LoVo (cell line): Measurements from ENCODE around the gene CFAP20DC.
"Not testable (repeated sequence)": the region's sequence is repeated elsewhere in the genome, so short reads cannot be mapped to it uniquely, and the experiment has no call there.

ENCODE experiments used
- DNase-seq: peaks from one replicate; pipeline ENCODE4 v3.0.0-alpha.2; 2016; ENCODE audit warnings: low spot score

Gene CFAP20DC

DNA sequence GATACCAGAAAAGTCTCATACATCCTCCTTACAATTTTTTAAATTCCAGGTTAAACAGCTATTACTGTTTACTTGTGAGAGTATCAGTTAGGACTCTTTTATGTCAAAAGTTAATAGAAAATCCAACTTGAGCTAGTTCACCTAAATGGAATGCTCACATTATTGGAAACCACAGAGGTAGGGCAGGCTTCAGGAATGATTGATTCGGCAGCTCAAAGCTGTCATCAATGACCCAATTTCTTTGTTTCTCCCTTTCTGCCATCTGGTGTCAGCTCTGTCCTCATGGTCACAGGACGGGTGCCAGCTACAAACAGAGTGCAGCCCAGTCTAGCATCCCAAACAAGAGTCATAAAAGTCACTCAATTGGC lies 32.2 kb downstream of the CFAP20DC start:
- no peak for DNase-seq

GRCh38 chr3:59016930-59017616 lies 32.8 kb downstream of the CFAP20DC start:
- no peak for DNase-seq

DNA sequence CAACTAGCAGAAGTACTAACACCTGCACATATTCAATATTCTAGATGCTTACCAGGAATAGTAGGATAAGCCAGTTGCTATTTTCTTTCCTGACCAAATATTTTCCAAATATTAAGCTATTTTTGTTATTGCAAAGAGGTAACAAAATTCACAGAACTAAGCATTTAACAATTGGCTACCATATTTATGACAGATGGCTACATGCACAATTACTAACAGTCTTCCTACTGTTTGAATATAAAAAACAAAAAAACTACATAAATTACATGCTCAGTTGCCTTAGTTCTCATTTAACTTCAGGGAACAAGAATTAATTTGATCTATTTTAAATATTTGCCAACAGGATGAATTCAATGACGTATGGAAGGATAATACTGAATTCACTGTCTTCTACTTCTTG lies 36.2 kb downstream of the CFAP20DC start:
- DNase-seq: no peak

DNA sequence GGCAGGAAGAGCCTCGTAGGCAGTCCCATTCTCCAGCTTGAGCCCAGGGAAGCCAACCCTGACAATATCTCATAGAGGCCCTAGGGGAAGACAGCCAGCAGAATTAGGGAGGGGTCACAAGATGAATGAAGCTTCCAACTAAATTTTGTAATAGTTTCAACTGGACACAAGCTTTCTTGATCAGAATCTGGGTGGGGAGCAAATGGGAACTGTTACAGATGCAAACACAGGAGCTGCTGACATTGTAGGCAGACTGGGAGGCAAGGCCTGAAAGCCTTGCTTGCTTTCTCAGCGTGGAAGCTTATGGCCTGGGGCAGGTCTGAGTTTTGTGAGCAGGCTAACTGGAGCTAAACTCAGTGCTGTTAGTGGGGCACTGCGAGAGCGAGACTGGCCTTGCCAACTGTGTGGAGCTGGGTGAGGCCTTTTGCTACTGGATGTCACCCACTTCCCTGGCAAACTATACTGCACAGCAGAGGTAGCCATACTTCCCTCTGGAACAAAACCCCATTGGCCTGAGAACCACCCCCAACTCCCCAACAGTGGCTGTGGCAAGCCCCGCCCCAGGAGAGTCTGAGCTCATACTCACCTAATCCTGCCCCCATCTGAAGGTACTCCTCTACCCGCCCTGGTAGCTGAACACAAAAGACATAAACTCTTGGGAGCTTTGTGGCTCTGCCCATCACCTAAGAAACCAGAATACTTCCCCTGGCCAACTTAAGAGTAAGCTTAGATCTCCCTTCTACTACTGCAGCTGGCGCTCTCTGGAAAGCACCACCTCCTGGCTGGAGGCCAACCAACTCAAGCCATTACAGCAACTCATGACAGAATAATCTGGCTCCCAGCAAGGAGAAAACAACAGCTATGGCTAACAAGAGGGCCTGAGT lies 42.9 kb downstream of the CFAP20DC start:
- no peak for DNase-seq

GRCh38 chr3:59001675-59002074 lies 48.1 kb downstream of the CFAP20DC start:
- DNase-seq: no peak

DNA sequence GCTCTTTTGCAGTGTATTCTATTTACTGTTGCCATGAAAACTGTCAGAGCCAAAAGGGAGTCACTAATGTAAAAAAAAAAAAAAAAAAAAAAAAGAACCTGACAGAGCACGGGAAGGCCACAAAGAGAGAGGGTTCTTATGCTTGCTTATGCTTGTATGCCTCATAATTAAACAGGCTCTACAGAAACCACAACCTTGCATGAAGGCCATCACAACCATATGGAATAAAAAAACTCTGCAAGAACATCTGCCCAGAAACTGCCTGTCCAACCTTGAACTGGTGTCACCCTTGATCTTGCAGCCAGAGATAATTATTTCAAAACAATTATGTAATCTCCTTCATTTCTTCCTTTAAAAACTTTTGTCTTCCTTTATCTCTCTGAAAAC lies 50.1 kb downstream of the CFAP20DC start:
- no peak for DNase-seq

DNA sequence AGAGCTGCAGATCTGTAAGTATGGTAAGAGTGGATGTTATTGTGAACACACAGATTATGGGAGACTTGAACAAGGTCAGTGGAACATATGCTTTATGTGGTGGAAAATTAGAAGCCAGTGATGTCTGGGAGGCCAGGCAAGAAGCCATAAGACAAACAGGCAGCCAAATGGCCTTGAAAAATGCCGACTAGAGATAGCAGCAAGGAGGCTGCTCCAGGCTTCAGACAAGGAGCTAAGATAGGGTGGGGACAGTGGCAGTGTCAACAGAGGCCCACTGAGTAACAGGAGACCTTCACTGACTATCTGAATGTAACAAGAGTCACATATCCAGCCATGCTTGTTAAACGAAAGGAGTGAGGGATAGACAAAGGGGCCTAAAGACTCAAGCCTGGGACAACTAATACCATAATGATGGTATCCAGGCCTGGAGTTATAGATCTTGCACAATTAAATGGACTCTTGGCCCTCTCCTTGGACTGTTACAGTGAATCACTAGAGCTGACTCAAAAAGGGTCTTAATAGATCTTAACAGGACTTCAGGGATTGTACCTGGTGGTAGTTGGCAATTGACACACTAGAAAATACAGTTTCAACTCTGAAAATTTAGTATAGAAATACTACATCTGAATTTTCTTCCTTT lies 50.6 kb downstream of the CFAP20DC start:
- DNase-seq: no peak

DNA sequence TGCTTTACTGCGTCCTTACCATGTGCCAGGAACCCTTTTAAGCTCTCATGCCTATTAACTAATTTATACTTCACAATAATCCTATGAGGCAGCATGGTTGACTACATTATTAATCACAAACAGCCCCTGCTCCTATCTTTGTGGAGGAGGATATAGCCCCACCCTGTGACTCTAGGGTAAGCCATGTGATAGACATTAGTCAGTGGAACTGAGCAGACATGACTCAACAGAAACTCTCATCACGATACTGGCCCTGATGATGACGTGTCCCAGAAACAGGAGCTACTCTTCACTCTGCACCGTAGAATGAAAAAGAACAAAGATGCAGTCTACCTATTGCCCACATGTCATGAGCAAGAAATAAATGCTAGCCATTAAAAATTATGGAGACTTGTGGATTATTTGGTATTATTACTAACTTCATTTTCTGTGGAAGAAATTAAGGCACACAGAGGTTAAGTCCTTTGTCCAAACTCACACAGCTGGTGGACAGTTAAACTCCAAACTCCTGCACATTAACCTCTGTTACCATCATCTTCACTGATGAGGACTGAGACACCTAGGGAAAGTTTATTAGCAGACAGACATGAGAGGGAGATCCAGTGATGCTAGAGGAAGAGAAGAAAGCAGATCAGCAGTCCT lies 51.2 kb downstream of the CFAP20DC start:
- DNase-seq: peak; percentile 61

- DNase-seq: no peak
Measured at GRCh38 chr3:58996730-58997129, 53.1 kb downstream of the CFAP20DC start.

DNA sequence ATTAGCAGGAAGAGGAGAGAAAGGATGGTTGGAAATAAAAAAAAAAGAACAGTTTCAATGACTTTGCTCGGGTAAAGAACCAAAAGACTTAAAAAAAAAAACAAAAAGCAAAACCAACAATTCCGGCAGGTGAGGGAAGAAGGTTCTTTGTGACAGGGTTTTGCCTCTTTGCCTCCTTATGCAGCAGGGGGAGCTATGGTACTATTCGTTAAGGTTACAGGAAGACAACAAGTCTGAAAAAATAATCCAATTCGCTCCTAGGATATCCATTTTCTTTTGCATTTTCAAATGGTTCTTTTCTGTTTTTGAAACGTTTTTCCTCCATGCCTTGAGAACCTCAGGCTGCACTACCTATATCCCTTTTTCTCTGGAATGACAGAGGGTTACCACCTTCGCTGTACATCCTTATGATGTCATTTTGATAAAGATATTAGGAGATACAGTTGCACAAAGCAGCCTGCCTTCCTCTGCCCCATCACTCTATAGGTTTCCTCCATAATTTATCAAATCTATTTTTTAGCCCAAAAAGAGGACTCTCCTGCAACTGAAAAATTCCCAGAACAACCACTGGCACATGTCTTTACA lies 55.0 kb downstream of the CFAP20DC start:
- peak; percentile 66 for DNase-seq

DNA sequence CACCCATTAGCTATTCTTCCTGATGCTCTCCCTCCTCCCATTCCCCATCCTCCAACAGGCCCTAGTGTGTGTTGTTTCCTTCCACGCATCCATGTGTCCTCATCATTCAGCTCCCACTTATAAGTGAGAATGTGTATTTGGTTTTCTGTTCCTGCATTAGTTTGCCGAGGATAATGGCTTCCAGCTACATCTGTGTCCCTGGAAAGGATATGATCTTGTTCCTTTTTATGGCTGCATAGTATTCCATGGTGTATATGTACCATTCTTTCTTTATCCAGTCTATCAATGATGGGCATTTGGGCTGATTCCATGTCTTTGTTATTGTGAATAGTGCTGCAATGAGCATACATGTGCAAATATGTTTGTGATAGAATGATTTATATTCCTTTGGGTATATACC lies 56.3 kb downstream of the CFAP20DC start:
- no peak for DNase-seq

DNA sequence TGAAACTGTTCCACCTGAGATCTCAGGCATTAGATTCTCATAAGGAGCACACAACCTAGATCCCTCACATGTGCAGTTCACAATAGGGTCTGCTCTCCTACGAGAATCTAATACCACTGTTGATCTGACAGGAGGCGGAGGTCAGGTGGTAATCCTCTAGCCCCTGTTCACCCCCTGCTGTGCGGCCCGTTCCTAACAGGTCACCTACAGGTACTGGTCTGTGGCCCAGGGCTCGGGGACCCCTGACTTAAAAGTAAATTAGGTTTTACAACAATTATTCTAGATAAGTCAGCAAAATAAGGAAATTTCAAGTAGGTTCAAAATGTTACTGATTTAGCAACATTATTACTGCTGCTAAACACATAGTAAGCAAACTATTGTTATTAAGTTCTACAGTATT lies 58.2 kb downstream of the CFAP20DC start:
- DNase-seq: no peak

GRCh38 chr3:58991026-58991425 lies 58.8 kb downstream of the CFAP20DC start:
- no peak for DNase-seq

DNA sequence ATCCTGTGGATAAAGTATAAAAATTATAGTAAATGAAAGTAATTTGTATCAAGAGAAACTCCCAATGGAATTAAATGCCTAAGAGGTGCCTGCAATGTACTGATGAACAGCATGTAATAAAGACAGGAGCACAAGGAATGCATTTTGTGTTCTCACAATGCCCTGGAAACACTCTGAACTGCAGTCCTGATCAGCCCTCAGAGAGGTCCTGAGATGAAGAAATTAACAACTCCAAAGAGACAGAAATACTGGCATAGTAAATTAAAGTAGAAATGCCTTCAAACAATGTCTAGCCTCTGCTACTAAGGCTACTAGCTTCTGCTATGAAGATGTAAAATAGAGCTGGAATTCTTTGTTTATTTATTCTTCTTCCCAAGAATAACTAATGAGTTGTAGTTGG lies 59.9 kb downstream of the CFAP20DC start:
- no peak for DNase-seq

- no peak for DNase-seq
Measured at GRCh38 chr3:58989163-58989562, 60.7 kb downstream of the CFAP20DC start.

- DNase-seq: no peak
Measured at GRCh38 chr3:58988041-58988440, 61.8 kb downstream of the CFAP20DC start.

- no peak for DNase-seq
Measured at GRCh38 chr3:58986654-58987053, 63.2 kb downstream of the CFAP20DC start.

DNA sequence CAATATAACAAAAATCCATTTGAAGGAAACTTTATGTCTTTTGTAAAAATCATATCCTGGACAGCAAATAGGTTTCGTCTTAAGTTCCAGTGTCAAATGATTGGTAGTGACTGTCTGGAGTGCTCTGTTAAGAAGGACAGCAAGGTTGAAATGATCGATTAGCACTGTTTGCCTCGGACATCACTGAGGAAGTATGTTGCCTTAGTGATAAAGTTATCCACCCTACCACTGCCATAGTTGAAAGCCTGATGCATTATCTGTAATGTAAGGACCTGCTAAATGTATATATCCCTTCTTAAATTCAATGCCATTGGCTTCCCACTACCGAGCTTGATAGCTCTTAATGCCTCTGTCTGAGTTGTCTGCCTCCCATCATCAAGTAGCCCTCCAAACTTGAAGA lies 70.0 kb downstream of the CFAP20DC start:
- no peak for DNase-seq

- no peak for DNase-seq
Measured at GRCh38 chr3:58973796-58974195, 76.0 kb downstream of the CFAP20DC start.

DNA sequence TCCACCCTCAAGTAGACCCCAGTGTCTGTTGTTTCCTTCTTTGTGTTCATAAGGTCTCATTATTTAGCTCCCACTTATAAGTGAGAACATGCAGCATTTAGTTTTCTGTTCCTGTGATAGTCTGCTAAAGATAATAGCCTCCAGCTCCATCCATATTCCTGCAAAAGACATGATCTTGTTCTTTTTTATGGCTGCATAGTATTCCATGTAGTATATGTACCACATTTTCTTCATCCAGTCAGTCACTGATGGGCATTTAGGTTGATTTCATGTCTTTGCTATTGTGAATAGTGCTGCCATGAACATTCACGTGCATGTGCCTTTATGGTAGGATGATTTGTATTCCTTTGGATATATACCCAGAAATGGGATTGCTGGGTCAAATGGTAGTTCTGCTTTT lies 82.0 kb downstream of the CFAP20DC start:
- DNase-seq: not testable (repeated sequence)

DNA sequence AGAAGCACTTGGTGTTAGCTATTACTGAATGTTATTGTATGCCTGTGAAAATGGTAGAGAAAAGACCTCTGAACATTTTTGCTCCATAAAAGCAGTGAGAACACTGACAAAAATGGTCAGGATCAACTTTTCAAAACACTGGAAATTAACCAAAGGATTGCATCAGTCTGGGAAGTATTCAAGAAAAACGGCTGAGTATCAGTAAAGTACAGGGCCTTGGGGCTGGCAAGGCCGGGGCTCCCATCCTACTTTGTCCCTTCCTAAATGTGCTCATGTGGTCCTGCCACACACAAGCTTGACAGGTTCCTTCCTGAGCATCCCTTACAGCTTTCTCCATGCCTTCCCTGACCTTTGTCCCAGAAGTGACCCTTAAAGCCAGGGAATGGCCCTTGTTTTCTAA lies 84.0 kb downstream of the CFAP20DC start:
- no peak for DNase-seq

- no peak for DNase-seq
Measured at GRCh38 chr3:58963928-58964503, 85.8 kb downstream of the CFAP20DC start.
